Karpas-422 (cell line): ENCODE results near the gene GUF1. TPM values are rescaled to one million over a fixed set of nuclear protein-coding genes. Genes with fewer than 3 reads are reported as not detected.
A peak's percentile ranks its signal among the peaks of the same experiment; 100 is the strongest.
"Not testable (repeated sequence)": the region's sequence is repeated elsewhere in the genome, so short reads cannot be mapped to it uniquely, and the experiment has no call there.

Source experiments
- DNase-seq: peaks from one replicate; pipeline ENCODE4 v3.0.0-alpha.2; 2015
- H2AFZ ChIP-seq: fragments of 200-600 bp; sonication (generic); 2 replicates; pipeline ENCODE4 v1.6.1; 2014; ENCODE audit warnings: antibody characterized with exemption, low read length, mixed read lengths
- H3K27ac ChIP-seq: fragments of 200-600 bp; sonication (generic); 2 replicates; pipeline ENCODE4 v1.5.1; 2014; ENCODE audit warnings: mild to moderate bottlenecking, low read length, moderate library complexity
- H3K27me3 ChIP-seq: fragments of 200-600 bp; sonication (generic); 2 replicates; pipeline ENCODE4 v1.6.1; 2014; ENCODE audit warnings: low read length, mixed read lengths
- H3K36me3 ChIP-seq: fragments of 200-600 bp; sonication (generic); 2 replicates; pipeline ENCODE4 v1.6.1; 2014; ENCODE audit warnings: low read length, mixed read lengths; ENCODE audit not compliant: insufficient read depth
- H3K4me1 ChIP-seq: fragments of 200-600 bp; sonication (generic); 2 replicates; pipeline ENCODE4 v1.6.1; 2014; ENCODE audit warnings: mild to moderate bottlenecking, low read length, mixed read lengths
- H3K4me2 ChIP-seq: fragments of 200-600 bp; sonication (generic); 2 replicates; pipeline ENCODE4 v1.6.1; 2014; ENCODE audit warnings: low read length, low read depth, mild to moderate bottlenecking; ENCODE audit not compliant: poor library complexity, severe bottlenecking
- H3K4me3 ChIP-seq: fragments of 200-600 bp; sonication (generic); 2 replicates; pipeline ENCODE4 v1.5.1; 2014; ENCODE audit warnings: mild to moderate bottlenecking, antibody characterized with exemption, low read length, mixed read lengths
- H3K79me2 ChIP-seq: fragments of 200-600 bp; sonication (generic); 2 replicates; pipeline ENCODE4 v1.6.1; 2014; ENCODE audit warnings: mild to moderate bottlenecking, low read length, mixed read lengths
- H3K9ac ChIP-seq: fragments of 200-600 bp; sonication (generic); 2 replicates; pipeline ENCODE4 v1.6.0; 2014; ENCODE audit warnings: low read length
- H3K9me2 ChIP-seq: fragments of 200-600 bp; sonication (generic), shearing (Covaris generic); replicated peaks from 2 replicates; pipeline ENCODE4 v1.6.0; 2014; ENCODE audit warnings: mild to moderate bottlenecking, low read length, moderate library complexity; ENCODE audit not compliant: insufficient read depth
- H3K9me3 ChIP-seq: fragments of 300-700, 200-600 bp; sonication (generic); 2 replicates; pipeline ENCODE4 v1.6.1; 2014; ENCODE audit warnings: low read length, mixed read lengths
- H4K20me1 ChIP-seq: fragments of 200-600 bp; sonication (generic); 2 replicates; pipeline ENCODE4 v1.6.1; 2014; ENCODE audit warnings: mild to moderate bottlenecking, antibody characterized with exemption, low read length, low read depth; ENCODE audit not compliant: insufficient read depth
- total RNA-seq: library from RNA; depleted of rRNA; stranded (reverse); fragments of >200 nt; shearing (Covaris generic); gene quantifications from 2 replicates; pipeline ENCODE4 v1.2.3, GENCODE V29; 2014; ENCODE audit warnings: low replicate concordance

GUF1 gene
- total RNA-seq, 1 experiment from 2014 or later = 20.5 TPM

GRCh38 chr4:44722001-44722400 is 43.8 kb downstream of the GUF1 start:
- Histone ChIP-seq H3K9me3 (no peaks in the 10 kb centered on the region), H3K79me2 (peaks cover 98% of the 10 kb centered on the region), H3K4me2 (no peak overlapping the region)

GRCh38 chr4:44725166-44725565 is 46.9 kb downstream of the GUF1 start:
- Histone ChIP-seq H3K27ac (peak overlapping the region; percentile 72), H3K9ac (peak overlapping the region; percentile 92)
- peak; percentile 72 for DNase-seq

More at GRCh38 chr4:44722001-44722400, 43.8 kb downstream of the GUF1 start:
- no peaks in the 10 kb centered on the region for H3K27me3 ChIP-seq
- no peak overlapping the region for H3K4me3 ChIP-seq
- peaks cover 41% of the 10 kb centered on the region for H3K4me1 ChIP-seq
- no peaks in the 10 kb centered on the region for H3K9me2 ChIP-seq
- no peak overlapping the region for H3K27ac ChIP-seq
- H3K9ac ChIP-seq = no peak overlapping the region
- no peaks in the 10 kb centered on the region for H4K20me1 ChIP-seq
- DNase-seq = no peak
- H2AFZ ChIP-seq = no peak overlapping the region
- H3K36me3 ChIP-seq = no peaks in the 10 kb centered on the region

GRCh38 chr4:44725726-44726037 is 47.5 kb downstream of the GUF1 start:
- no peaks in the 10 kb centered on the region for H4K20me1 ChIP-seq
- peak overlapping the region; percentile 93; the same call in 1 of the 2 replicates for H2AFZ ChIP-seq
- DNase-seq = no peak
- H3K9ac ChIP-seq = peak overlapping the region; percentile 92
- H3K79me2 ChIP-seq = peaks cover 61% of the 10 kb centered on the region
- peaks cover 38% of the 10 kb centered on the region for H3K4me1 ChIP-seq
- H3K9me2 ChIP-seq = no peaks in the 10 kb centered on the region
- no peaks in the 10 kb centered on the region for H3K27me3 ChIP-seq
- peak overlapping the region; percentile 72 for H3K27ac ChIP-seq
- no peaks in the 10 kb centered on the region for H3K9me3 ChIP-seq
- peak overlapping the region; percentile 98 for H3K4me2 ChIP-seq
- peak overlapping the region; percentile 87 for H3K4me3 ChIP-seq
- no peaks in the 10 kb centered on the region for H3K36me3 ChIP-seq

More at GRCh38 chr4:44725166-44725565, 46.9 kb downstream of the GUF1 start:
- no peak overlapping the region for H2AFZ ChIP-seq
- peaks cover 66% of the 10 kb centered on the region for H3K79me2 ChIP-seq
- peak overlapping the region; percentile 98 for H3K4me2 ChIP-seq
- H4K20me1 ChIP-seq = no peaks in the 10 kb centered on the region
- no peaks in the 10 kb centered on the region for H3K27me3 ChIP-seq
- H3K4me3 ChIP-seq = peak overlapping the region; percentile 87
- H3K36me3 ChIP-seq = no peaks in the 10 kb centered on the region
- H3K9me2 ChIP-seq = no peaks in the 10 kb centered on the region
- peaks cover 38% of the 10 kb centered on the region for H3K4me1 ChIP-seq
- H3K9me3 ChIP-seq = no peaks in the 10 kb centered on the region

GRCh38 chr4:44726038-44726871 is 48.0 kb downstream of the GUF1 start, which contains the start of gene GNPDA2:
Gene GNPDA2 (minus strand): TSS chr4:44726556. CDS start chr4:44722207, 4,349 bp downstream.
- H3K9me3 ChIP-seq = no peaks in the 10 kb centered on the region
- H3K9me2 ChIP-seq = no peaks in the 10 kb centered on the region
- H3K27me3 ChIP-seq = no peaks in the 10 kb centered on the region
- H3K9ac ChIP-seq = peak within 1 kb of the TSS; percentile 92
- H3K79me2 ChIP-seq = peaks cover 55% of the 10 kb centered on the region
- H3K36me3 ChIP-seq = no peaks in the 10 kb centered on the region
- no peaks in the 10 kb centered on the region for H4K20me1 ChIP-seq
- H3K4me3 ChIP-seq = peak within 1 kb of the TSS; percentile 87
- H3K4me2 ChIP-seq = peak within 1 kb of the TSS; percentile 98
- peaks cover 38% of the 10 kb centered on the region for H3K4me1 ChIP-seq
- H2AFZ ChIP-seq = peak within 1 kb of the TSS; percentile 93
- peak within 1 kb of the TSS; percentile 72 for H3K27ac ChIP-seq
- peak; percentile 95 for DNase-seq

- H3K9me3 ChIP-seq = no peaks in the 10 kb centered on the region
- peak overlapping the region; percentile 92 for H3K9ac ChIP-seq
- H3K4me1 ChIP-seq = peaks cover 35% of the 10 kb centered on the region
- H3K9me2 ChIP-seq = no peaks in the 10 kb centered on the region
- H3K27ac ChIP-seq = no peak overlapping the region
- peak overlapping the region; percentile 98 for H3K4me2 ChIP-seq
- no peak for DNase-seq
- peak overlapping the region; percentile 87 for H3K4me3 ChIP-seq
- no peaks in the 10 kb centered on the region for H3K36me3 ChIP-seq
- no peak overlapping the region for H2AFZ ChIP-seq
- no peaks in the 10 kb centered on the region for H3K27me3 ChIP-seq
- H4K20me1 ChIP-seq = no peaks in the 10 kb centered on the region
- peaks cover 43% of the 10 kb centered on the region for H3K79me2 ChIP-seq
Measured at GRCh38 chr4:44727471-44727870, 49.3 kb downstream of the GUF1 start.

- peaks cover 31% of the 10 kb centered on the region for H3K79me2 ChIP-seq
- peaks cover 23% of the 10 kb centered on the region for H3K4me1 ChIP-seq
- not testable (repeated sequence) for DNase-seq, H3K9ac ChIP-seq, H3K27ac ChIP-seq, H3K9me2 ChIP-seq, H3K9me3 ChIP-seq, H3K4me2 ChIP-seq, H4K20me1 ChIP-seq, H3K4me3 ChIP-seq, H3K36me3 ChIP-seq, H2AFZ ChIP-seq, H3K27me3 ChIP-seq
Measured at GRCh38 chr4:44728694-44729093, 50.5 kb downstream of the GUF1 start.

GRCh38 chr4:44736900-44737299 is 58.7 kb downstream of the GUF1 start:
- H3K27ac ChIP-seq = no peak overlapping the region
- peak; percentile 55 for DNase-seq
- no peak overlapping the region for H3K4me2 ChIP-seq
- H3K36me3 ChIP-seq = no peaks in the 10 kb centered on the region
- no peaks in the 10 kb centered on the region for H3K79me2 ChIP-seq
- no peaks in the 10 kb centered on the region for H4K20me1 ChIP-seq
- peaks cover 13% of the 10 kb centered on the region for H3K4me1 ChIP-seq
- H3K4me3 ChIP-seq = no peak overlapping the region
- H2AFZ ChIP-seq = no peak overlapping the region
- no peaks in the 10 kb centered on the region for H3K9me3 ChIP-seq
- H3K27me3 ChIP-seq = no peaks in the 10 kb centered on the region
- H3K9me2 ChIP-seq = no peaks in the 10 kb centered on the region
- H3K9ac ChIP-seq = no peak overlapping the region

GRCh38 chr4:44738615-44739014 is 60.4 kb downstream of the GUF1 start:
- DNase-seq = no peak
- Histone ChIP-seq H3K4me2 (no peak overlapping the region), H3K27me3 (no peaks in the 10 kb centered on the region), H3K4me3 (no peak overlapping the region), H3K9ac (no peak overlapping the region), H3K79me2 (no peaks in the 10 kb centered on the region), H3K4me1 (peaks cover 13% of the 10 kb centered on the region), H4K20me1 (no peaks in the 10 kb centered on the region), H3K9me3 (no peaks in the 10 kb centered on the region), H3K27ac (no peak overlapping the region), H3K36me3 (no peaks in the 10 kb centered on the region), H3K9me2 (no peaks in the 10 kb centered on the region), H2AFZ (no peak overlapping the region)
